ENCODE measurements around the gene DEPDC5.

DNA sequence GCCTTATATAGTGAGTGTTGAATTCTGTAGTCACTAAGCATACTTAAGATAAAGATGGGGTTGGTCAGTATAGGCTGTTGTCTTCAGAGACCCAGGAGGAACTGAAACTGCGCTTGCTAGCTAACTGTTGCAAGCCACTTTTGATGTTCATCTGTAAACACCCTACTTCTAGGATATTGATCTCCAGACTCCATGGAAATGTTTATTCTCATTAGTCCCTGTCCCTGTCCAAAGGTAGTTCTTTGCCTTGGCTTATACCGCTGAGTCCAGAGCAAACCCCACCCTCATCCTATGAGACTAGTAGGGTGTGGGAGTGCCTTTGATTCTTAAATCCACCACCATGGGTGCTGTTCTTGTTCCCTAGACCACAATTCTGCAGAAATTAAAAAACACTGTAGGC is 36.4 kb downstream of the DEPDC5 start:
- TF ChIP-seq, protein P1, sequence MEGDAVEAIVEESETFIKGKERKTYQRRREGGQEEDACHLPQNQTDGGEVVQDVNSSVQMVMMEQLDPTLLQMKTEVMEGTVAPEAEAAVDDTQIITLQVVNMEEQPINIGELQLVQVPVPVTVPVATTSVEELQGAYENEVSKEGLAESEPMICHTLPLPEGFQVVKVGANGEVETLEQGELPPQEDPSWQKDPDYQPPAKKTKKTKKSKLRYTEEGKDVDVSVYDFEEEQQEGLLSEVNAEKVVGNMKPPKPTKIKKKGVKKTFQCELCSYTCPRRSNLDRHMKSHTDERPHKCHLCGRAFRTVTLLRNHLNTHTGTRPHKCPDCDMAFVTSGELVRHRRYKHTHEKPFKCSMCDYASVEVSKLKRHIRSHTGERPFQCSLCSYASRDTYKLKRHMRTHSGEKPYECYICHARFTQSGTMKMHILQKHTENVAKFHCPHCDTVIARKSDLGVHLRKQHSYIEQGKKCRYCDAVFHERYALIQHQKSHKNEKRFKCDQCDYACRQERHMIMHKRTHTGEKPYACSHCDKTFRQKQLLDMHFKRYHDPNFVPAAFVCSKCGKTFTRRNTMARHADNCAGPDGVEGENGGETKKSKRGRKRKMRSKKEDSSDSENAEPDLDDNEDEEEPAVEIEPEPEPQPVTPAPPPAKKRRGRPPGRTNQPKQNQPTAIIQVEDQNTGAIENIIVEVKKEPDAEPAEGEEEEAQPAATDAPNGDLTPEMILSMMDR (IDR thresholded peaks at IDR 0.05; ENCODE audit: insufficient read depth, low read length): no peak
- TF ChIP-seq, protein P2, sequence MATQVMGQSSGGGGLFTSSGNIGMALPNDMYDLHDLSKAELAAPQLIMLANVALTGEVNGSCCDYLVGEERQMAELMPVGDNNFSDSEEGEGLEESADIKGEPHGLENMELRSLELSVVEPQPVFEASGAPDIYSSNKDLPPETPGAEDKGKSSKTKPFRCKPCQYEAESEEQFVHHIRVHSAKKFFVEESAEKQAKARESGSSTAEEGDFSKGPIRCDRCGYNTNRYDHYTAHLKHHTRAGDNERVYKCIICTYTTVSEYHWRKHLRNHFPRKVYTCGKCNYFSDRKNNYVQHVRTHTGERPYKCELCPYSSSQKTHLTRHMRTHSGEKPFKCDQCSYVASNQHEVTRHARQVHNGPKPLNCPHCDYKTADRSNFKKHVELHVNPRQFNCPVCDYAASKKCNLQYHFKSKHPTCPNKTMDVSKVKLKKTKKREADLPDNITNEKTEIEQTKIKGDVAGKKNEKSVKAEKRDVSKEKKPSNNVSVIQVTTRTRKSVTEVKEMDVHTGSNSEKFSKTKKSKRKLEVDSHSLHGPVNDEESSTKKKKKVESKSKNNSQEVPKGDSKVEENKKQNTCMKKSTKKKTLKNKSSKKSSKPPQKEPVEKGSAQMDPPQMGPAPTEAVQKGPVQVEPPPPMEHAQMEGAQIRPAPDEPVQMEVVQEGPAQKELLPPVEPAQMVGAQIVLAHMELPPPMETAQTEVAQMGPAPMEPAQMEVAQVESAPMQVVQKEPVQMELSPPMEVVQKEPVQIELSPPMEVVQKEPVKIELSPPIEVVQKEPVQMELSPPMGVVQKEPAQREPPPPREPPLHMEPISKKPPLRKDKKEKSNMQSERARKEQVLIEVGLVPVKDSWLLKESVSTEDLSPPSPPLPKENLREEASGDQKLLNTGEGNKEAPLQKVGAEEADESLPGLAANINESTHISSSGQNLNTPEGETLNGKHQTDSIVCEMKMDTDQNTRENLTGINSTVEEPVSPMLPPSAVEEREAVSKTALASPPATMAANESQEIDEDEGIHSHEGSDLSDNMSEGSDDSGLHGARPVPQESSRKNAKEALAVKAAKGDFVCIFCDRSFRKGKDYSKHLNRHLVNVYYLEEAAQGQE (IDR thresholded peaks at IDR 0.05; ENCODE audit: insufficient replicate concordance, low read depth): no peak
- TF ChIP-seq POLR2AphosphoS5 (IDR thresholded peaks at IDR 0.05; ENCODE audit: low read depth): no peak
